NK-92 (cell line): ENCODE measurements around the gene ABCC8.

Experiments used
- DNase-seq: peaks from one replicate; lab custom pipeline; 2025; ENCODE audit not compliant: unreplicated experiment; lab: John Stamatoyannopoulos, UW

The ABCC8 gene

DNA sequence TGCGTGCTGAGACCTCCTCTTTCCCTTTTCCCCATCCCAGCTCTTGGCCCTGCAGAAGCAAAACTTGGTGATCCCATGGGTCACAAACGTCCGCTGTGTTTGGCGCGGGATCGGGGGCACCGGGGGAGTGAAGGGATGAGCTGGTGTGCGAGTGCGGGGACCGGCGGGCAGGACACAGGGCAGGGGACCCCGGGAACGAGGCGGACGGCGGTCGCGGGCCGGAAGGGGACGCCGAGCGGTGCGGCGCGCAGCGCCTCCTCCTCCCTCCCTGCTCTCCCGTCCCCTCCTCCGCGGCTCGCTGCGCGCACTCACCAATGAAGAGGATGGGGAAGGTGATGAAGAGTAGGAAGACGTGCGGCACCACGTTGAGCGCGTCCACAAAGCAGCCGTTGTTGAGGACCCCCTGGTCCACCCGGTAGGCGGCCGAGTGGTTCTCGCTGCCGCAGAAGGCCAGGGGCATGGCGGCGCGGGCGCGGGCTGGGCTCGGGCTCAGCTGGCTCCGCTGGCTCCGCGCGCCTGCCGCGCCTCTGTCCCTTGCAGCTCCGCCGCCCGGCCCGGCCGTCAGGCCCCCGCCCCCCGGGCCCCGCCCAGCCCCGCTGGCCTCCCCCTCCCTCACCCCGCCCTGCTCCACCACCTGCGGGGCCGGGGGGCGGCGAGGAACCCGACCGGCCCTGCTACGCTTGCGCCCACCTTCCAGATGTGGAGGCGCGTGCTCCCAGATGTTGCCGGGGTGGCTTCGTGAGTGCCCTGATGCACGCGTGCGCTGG is at the start of gene ABCC8:
Gene ABCC8, minus strand, starts transcription at position 529 of the 767 bp plus-strand sequence. Its CDS starts 69 bp downstream, at position 460.
- no peak for DNase-seq

DNA sequence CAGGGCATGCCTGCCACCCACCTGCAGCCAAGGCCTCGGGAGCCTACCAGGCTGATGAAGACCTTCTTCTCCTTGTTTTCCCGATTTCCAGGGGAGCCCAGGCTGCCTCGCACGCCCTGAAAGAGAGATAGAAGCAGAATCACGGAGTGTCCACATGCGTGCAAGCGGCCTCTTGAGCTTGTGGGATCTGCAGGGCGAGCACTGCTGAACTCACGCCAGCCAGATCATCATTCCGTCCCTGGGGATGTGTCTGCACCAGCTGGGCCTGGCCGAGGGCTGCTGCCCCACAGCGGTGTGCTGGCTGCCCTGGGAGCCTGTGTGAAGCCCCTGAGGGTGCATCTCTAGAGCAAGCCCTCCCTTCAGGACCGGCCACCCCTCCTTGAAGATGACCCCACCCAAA is 49.7 kb upstream of the ABCC8 start:
- DNase-seq = no peak

DNA sequence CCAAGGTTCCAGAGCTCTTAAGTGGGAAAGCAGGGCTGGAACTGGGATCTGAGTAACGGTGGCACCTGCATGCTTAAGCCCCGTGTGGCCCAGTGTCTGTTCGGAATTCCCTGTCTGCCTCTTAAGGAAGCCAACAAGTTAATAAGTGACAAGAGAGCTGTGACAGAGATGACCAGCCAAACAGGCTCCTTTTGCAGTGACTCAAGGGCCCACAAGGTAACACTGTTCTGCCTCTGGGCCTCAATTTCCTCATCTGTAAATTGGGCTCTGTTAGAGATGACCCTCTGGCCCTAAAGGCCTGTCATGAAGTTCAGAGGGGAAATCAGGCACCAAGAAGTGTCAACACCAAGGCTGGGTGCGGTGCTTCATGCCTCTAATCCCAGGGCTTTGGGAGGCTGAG is 48.9 kb upstream of the ABCC8 start:
- DNase-seq = no peak

DNA sequence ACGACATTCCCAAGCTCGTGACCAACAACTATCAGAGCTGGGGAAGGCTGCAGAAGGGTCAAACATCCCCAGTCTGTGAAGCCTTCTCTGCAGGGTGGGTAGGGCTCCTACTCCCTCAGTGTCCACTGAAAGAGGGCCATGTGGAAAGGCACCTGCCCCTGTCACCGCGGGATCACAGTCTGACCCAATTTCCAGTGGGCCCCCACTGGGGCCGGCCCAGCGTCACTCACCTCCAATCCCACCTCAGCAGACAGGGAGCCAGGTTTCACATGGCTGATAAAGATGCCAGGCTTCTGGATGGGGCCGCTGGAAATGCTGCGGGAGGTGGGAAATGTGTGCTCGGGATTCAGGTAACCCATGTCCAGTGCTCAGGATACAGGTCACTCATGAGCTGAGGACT is 47.6 kb upstream of the ABCC8 start:
- DNase-seq = no peak

DNA sequence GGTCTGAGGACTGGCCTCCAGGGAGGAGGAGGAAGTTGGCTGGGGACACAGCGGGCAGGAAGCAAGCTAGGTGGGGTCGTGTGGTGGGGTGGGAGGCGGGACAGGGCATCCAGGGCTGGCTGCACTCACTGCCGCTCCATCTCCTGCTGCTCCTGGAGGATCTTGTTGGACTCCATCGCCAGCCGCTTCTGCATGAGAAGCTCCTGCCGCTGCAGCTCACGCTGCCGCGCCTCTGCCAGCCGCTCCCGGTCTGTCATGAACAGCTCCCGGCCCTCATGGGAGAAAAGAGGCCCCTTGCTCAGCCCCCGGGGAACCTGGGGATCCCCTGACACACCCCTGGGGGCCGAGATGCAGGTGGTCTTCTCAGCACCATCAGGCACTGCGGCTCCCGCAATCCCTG is 46.0 kb upstream of the ABCC8 start:
- DNase-seq = no peak

DNA sequence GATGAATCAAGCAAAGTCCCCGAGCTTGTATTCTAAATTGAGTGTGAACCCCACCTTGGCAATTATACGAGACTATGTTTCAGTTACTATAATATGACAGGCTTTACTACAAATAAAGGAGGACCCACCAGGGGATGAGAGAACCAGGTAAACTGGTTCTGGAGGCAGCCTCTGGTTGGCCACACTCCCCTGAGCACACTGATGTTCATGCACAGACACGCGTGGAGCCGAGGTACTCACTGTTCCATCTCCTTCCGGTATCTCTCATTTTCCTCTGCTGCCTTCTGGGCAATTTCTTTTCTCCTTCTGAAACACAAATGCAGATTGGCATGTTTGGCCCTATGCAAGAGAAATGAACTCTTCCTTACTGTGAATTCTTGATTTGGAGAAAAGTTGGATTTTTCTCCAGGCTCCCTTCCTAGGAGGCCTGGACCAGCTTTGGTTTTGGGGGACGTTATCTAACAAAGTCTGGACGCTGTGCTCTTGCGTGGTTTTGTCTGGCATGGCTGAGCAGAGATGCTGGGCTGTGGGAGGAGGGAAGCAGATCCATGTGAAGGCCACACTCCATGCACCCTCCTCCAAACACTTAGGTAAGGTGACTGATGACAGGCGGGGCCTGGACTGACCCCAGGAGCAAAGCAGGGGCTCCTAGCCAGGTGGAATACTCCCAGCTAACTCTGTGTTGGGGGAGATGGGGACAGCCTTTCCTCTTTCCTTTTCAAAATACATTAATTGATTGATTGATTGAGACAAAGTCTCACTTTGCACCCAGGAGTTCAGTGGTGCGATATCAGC is 44.7 kb upstream of the ABCC8 start:
- no peak for DNase-seq

DNA sequence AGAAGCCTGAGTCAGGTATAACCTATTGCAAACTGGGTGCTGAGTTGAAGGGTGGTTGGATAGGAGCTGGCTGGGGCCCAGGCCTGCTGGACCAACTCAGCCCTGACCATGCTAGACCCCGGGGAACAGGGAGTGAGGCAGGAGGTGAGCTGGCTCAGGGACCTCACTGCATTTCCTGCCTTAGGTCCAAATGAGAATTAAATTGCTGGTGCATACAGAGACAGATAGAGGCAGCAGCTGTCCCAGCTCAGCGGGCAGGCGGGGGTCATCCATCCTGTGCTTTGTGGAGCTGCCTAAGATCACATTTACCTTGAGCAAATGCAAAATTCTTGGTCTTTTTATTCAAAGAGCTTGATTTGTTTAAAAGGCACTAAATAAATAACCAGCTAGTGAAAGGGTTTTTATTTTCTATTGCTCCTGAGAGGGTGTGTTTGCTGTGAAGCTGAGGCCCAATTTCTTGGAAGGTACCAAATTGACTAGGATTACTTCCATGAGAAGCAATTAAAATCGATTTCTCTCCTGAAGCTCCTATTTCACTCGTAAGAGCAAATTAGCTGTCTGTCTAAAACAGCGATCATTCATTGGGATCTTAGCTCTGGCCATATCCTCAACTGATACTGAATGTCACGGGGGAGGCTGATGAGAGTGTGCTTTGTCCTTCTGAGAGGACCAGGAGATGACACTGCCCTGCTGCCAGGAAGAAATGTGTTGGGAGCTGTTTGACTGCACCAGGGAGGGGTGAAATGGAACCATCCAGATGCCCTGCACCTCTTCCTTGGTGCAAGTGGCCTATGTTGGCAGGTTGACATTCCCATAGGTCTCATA is 42.6 kb upstream of the ABCC8 start:
- no peak for DNase-seq

DNA sequence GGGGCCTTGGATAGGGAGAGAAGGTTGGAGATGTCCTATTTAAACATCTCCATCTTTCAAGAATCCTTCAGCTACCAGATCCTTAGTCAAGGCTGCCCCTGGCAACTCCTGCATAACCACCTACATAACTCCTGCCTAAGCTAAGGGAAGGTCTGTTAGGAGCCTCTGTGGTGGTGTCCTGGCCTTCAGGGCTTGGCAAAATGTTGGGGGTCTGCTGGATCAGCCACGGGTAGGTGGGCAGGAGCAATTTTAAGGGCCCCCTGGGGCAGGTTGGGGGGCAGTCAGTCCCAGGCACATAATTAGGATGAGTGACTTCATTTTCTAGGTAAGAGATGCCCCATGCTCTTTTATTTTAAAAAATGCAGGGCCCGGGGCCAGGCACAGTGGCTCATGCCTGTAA is 41.7 kb upstream of the ABCC8 start:
- no peak for DNase-seq

DNA sequence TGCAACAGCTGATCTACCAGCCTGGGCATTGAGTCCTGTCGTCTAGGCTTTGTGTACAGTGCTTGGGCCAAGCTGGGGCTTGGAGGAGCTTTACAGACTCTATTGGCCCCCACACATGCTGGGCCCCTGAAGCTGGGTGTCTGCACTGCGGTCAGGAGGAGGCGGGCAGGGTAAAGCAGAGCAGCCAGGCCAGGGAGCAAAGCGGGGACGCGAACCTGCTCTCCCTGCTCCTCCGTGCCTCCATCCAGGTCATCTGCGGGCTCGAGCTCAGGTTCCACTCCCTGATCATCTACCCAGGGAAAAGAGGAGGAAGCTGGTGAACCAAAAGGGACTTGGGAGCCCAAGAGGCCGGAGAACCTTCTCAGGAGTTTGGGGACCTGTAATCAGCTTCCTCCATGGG is 40.5 kb upstream of the ABCC8 start:
- DNase-seq = no peak

DNA sequence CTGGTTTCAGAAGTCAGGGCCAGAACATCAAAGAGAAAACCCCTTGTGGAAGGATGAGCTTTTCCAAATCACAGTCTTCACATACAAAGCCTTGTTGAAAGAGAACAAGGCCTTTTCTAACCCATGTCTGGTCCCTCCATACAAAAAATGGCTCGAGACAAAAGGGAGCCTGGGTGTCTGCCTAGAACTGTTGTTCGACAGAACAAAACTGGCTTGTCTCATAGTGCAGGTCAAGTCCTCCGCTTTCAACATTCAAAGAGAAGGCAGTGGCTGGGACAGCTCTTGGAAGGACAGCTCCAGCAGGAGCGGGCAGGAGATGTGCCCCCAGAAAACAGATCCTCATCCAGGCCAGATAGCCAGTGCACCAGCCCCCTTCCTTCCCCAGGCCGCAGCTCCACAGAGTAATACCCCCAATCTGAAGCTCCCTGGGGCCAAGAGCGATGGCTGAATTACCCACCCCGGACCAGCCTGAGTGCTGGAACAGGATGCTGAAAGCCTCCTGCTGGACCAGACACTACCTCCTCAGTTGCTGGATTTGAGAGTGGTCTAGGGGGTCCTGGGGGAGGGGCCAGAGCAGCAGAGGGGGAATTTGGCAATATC is 40.0 kb upstream of the ABCC8 start:
- DNase-seq = no peak

DNA sequence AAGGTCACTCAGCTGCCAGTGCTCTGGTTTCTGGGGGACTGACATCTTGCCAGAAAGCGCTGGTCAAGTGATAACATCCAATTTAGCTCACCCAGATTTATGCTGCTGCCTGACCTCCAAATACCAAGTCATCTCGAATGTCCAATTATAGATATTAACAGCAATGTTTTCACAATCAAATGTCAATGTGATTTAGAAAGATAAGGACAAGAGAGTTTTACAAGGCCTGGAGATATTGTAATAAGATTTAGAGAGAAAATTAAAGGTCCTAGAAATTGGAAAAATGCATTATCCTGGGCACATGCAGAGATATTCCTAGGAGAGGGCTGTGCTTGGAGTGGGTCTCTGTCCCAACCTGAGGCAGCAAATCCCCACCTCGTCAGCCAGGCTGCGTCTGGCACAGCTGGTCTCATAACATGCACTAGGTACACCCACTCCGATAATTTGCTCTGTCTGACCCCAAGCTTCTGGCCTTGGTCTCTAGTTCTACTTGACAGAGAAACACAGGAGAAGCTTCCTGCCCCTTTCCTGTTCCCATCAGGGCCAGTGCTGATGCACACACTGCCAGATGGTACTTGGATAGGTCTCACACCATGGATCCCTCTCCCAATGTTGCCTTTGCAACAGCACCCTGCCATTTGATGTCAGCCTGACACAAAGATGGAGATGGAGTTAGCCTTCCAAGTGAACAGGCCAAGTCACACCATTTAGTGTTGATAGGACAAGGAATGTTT is 39.0 kb upstream of the ABCC8 start:
- DNase-seq = no peak

DNA sequence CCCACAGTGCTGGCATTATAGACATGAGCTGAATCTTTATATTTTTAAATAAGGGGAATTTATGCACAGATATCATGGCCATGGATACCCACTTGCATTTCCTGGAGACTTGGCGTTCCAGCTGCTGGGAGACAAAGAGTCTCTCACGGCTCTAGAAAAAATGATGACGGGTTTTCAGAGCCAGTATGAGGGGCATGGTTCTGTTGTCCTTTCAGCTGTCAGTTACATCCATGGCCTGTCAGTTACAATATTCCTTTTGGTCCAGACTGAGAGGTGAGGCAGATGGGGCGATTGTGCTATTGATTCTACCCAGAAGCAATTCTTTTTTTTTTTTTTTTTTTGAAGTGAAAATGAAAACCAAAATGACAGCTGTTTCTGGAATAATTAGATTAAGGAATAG is 37.8 kb upstream of the ABCC8 start:
- DNase-seq = no peak

DNA sequence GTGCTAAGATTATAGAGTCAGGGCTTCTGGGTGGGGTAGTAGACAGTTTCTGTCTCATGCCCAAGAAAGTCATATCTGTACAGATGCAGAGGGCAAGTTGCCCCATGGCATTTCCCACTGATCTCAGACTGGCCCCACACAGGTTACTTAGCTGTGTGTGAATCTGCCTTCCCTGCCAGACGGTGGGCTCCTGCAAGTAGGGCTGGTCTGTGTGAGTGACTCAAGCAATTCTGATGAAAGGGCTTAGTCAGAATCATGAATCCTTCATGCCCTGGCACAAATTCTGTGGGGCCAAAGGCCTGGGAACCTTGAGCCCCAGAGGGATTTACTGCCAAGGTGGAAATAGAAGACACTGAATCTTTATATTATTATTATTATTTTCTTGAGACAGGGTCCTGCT is 37.2 kb upstream of the ABCC8 start:
- DNase-seq = no peak

DNA sequence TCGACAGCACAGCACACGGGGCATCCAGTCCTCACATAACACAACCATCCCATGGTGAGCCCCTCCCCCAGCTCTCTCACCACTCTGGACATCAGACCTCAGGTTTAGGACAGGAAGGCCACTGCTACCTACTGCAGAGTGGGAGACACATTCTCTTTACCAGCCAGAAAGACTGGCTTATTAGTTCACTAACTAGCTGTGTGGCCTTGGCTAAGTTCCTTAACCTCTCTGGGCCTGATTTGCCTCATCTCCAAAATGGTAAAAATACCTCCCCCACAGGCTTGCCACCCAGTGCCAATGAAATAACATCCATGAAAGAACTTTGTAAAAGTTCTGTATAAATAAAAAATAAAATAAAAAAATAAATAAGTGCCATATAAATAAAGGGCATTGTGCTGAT is 35.5 kb upstream of the ABCC8 start:
- no peak for DNase-seq

DNA sequence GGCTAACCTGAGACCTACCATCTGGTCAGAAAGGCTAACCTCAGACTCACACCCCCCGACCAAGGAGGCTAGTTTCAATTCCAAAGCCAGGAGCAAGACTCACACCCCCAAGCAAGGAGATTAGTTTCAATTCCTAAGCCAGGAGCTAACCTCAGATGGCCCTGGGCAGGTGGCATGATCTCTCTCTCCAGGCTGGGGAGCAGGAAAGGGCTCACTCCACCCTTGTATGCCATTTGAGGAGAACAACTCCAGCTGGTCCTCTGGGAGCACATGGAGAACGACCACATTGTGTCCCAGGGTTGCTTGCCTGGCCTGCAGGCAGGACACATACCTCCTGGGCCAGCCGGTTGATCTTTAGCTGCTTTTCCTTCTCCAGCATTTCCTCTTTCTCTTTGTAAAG is 34.9 kb upstream of the ABCC8 start:
- no peak for DNase-seq

DNA sequence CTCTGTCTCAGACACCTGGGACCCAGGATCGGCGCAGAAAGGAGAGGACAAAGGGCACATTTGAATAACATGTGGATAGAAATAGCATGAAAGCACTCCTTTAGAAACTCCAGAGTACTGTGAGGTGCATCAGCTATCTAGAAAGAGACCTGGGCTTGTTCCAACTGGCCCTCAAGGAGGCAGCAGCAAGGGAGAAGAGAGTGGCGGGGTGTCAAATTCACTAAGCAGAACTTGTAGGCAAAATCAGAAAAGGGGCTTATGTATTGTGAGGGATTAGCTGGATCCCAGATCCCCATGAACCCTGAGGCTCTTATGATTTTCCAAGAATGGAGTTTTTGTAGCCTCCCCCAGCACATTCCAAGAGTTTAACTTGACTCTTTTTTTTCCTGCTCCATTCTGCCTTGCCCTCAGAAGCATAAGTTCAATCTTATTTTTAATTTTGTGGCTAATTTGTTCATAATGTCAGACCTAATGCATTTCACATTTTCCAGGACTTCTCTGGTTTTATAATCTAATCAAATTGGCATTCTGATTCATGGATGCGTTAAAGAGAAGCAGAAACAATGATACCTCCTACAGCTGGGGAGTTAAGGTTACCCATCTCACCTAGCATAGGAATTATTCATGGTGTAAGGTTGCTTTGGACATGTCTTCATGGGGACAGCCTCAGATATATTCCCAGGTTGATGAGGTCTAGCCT is 34.0 kb upstream of the ABCC8 start:
- DNase-seq = no peak

DNA sequence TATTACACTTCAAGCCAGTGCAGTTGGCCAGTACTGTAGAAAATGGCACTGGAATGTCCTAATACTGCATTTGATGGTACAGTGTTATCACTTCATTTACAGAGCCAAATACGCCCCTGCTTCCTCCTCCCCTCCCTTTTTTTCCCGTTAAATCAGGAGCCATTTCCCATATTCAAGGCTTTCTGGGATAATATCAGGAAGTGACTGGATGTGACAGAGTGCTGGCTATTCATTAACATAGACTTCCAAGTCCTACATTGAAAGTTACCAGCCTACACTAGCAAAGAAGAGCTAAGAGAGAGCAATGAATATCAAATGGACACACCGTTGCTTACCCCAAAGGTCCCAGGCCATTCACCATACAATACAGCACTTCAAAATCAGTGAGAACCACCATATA is 32.1 kb upstream of the ABCC8 start:
- DNase-seq = no peak

DNA sequence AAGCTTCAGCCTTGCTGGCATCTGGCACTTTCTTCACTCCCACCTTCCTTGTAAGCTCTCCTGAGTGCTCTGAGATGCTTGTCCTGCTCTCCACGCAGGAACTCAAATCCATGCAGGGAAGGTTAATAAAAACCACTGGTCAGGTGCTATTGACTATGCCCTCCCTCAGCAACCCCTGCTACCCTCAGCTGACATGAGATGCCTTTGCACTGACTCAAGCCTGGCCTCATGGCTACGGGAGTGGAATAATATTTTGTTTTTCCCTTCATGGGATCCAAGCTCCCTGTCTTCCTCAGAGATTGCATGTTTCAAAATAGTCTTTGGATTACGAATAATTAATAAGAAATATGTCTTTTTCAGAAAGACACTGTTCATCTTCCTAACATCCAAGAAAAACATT is 31.7 kb upstream of the ABCC8 start:
- no peak for DNase-seq

DNA sequence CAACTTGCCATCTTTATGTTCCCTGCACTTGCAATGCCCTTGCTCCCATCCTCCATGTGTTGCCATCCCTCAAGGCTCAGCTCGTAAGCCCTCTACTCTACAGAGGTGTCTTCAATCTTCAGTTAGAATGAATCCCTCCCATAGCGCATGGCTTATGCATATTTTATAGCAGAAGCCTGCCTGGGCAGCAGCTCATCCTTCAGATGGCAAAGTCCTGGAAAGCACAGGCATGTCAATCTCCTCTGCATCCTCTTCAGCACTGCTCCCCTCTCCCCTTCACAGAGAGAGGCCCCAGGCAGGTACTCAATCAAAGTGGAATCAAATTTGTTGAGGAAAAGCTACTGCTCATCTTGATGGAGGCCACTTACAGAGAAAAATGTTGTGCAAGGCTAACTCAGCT is 31.1 kb upstream of the ABCC8 start:
- DNase-seq = no peak

DNA sequence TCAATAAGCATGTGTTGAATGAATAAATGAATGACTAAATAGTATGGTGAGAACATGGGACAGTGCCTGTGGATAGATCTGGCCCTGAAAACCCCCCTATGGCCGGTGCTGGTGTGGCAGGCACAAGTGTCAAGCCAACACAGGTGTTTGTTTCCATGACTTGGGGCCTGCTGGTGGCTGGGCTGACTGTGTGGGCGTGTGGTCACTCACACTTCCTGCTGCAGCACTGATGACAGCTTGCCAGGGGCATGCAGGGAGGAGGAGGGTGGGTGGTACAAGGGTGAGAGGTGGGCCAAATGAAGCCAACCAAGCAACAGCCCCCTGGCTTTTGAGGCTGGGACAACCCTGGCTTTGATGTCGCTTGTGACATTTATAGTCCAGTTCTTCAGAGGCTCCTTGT is 30.3 kb upstream of the ABCC8 start:
- DNase-seq = no peak
